ENCODE measurements around the gene USP40.

USP40 gene

GRCh38 chr2:233473386-233473791 is 93.2 kb downstream of the USP40 start:
- no peak for DNase-seq

- no peak for DNase-seq
Measured at GRCh38 chr2:233471291-233472035, 95.1 kb downstream of the USP40 start.

GRCh38 chr2:233470839-233471238 is 95.7 kb downstream of the USP40 start:
- no peak for DNase-seq

GRCh38 chr2:233470011-233470687 is 96.4 kb downstream of the USP40 start:
- DNase-seq, result no peak

- no peak for DNase-seq
Measured at GRCh38 chr2:233469261-233470010, 97.1 kb downstream of the USP40 start.

GRCh38 chr2:233468741-233469110 is 97.9 kb downstream of the USP40 start:
- DNase-seq, result no peak

- no peak for DNase-seq
Measured at GRCh38 chr2:233468047-233468740, 98.4 kb downstream of the USP40 start.

- DNase-seq, result no peak
Measured at GRCh38 chr2:233466991-233467603, 99.5 kb downstream of the USP40 start.

- DNase-seq, result no peak
Measured at GRCh38 chr2:233464531-233465240, 101.9 kb downstream of the USP40 start.

GRCh38 chr2:233464056-233464455 is 102.5 kb downstream of the USP40 start:
- no peak for DNase-seq

GRCh38 chr2:233463586-233463985 is 103.0 kb downstream of the USP40 start:
- no peak for DNase-seq

GRCh38 chr2:233462826-233463470 is 103.6 kb downstream of the USP40 start:
- DNase-seq, result no peak

- DNase-seq, result no peak
Measured at GRCh38 chr2:233462202-233462785, 104.3 kb downstream of the USP40 start.

GRCh38 chr2:233461481-233461891 is 105.1 kb downstream of the USP40 start:
- no peak for DNase-seq

GRCh38 chr2:233460726-233461441 is 105.7 kb downstream of the USP40 start:
- DNase-seq, result no peak

GRCh38 chr2:233459426-233459825 is 107.2 kb downstream of the USP40 start:
- DNase-seq, result no peak

GRCh38 chr2:233458826-233459225 is 107.8 kb downstream of the USP40 start:
- no peak for DNase-seq

- DNase-seq, result no peak
Measured at GRCh38 chr2:233458031-233458610, 108.5 kb downstream of the USP40 start.

- DNase-seq, result no peak
Measured at GRCh38 chr2:233457356-233457755, 109.2 kb downstream of the USP40 start.

GRCh38 chr2:233456934-233457333 is 109.6 kb downstream of the USP40 start:
- no peak for DNase-seq
